Retinal pigment epithelial cell (primary cell): ENCODE results near the gene BRICD5.

ENCODE experiments used
- DNase-seq: peaks from one replicate; pipeline ENCODE4 v3.0.0-alpha.2; 2010; ENCODE audit warnings: low read depth
- H3K4me3 ChIP-seq: 2 replicates; pipeline ENCODE4 v1.5.1; 2011; ENCODE audit warnings: mild to moderate bottlenecking, low read length, control low read depth, moderate library complexity
- TF ChIP-seq, protein P1 (sequence below): conservative IDR thresholded peaks from 2 replicates; pipeline ENCODE4 v1.5.1; 2011; ENCODE audit warnings: low read depth, low read length, control low read depth, inconsistent platforms

BRICD5 gene

DNA sequence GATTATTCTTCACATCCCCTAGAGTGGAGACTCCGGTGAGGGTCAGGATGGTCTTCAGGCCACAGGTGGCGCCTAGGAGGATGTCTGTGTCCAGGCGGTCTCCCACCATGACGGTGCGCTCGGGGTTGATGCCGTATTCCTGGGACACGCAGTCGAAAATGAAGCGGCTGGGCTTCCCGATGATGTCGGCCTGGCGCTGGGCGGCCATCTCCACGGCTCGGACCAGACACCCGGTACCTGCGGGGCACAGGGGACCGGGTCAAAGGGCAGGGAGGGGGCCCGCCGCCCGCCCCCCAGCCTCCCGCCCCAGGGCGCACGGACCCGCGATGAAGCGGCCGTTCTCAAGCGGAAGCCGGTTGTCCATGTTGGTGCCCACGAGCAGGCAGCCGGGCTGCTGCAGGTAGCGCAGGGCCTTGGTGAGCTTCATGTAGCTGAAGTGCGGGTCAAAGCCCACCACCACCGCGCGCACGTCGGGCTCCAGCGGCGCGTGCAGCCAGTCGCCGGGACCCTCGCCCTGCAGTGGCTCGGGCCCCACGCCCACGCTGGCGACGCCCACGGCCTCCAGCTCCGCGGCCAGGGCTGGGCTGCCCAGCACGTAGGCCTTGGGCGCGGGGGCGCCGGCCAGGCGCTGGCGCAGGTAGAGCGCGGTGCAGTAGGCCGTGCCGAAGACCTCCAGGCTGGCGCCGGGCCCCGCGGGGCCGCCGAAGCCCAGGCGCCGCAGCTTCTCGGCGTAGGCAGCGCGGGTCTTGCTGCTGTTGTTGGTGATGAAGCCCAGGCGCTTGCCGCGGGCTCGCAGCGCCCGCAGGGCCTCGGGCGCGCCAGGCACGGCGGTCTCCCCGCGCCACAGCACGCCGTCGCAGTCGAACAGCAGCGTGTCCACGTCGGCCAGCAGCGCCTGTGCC lies 3.4 kb upstream of the BRICD5 start:
- TF ChIP-seq, protein P1, sequence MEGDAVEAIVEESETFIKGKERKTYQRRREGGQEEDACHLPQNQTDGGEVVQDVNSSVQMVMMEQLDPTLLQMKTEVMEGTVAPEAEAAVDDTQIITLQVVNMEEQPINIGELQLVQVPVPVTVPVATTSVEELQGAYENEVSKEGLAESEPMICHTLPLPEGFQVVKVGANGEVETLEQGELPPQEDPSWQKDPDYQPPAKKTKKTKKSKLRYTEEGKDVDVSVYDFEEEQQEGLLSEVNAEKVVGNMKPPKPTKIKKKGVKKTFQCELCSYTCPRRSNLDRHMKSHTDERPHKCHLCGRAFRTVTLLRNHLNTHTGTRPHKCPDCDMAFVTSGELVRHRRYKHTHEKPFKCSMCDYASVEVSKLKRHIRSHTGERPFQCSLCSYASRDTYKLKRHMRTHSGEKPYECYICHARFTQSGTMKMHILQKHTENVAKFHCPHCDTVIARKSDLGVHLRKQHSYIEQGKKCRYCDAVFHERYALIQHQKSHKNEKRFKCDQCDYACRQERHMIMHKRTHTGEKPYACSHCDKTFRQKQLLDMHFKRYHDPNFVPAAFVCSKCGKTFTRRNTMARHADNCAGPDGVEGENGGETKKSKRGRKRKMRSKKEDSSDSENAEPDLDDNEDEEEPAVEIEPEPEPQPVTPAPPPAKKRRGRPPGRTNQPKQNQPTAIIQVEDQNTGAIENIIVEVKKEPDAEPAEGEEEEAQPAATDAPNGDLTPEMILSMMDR, result peak; percentile 7
- H3K4me3 ChIP-seq, result peak overlapping the region; percentile 52
- no peak for DNase-seq

DNA sequence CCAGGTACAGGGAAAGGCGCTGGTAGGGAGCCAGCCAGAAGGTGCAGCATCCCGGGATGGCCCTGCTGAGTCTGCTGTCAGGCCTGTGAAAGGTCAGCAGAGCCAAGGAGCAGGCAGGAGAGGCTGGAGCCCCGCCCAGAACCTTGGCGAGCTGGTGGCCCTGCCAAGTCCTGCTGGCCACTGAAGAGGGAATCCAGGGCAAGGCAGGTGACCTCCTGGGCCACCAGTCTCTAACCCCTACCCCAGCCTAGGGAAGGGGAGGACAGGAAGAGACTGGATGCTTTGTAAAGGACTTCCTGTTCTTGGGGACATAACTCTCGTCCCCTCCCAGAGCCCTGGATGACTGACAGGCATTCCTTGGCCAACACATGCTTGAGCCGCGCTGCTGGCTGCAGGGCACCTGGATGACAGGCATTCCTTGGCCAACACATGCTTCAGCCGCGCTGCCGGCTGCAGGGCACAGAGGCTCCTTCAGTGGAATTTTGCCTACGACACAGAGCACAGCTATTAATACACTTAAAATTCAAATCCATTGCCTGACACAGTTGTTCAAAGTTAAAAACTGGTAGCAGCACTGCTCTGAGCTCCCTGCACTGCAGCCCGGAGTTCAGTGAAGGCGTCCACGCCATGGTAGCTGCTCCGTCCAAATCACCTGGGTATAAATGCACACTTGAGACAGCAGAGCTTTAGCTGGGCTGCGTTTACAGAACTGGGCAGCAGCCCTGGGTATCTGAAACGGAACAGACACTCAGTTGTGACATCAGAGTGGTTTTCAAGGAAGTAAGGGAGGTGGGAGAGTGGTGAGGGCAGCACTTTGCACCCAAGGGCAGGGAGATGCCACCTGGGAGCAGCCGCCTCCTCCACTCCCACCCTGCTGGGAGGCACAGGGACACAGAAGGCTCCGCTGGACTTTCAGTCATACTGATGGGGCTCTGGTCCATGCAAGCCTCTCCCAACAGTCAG lies 2.0 kb upstream of the BRICD5 start:
- TF ChIP-seq, protein P1, result no peak
- peak overlapping the region; percentile 52 for H3K4me3 ChIP-seq
- no peak for DNase-seq

DNA sequence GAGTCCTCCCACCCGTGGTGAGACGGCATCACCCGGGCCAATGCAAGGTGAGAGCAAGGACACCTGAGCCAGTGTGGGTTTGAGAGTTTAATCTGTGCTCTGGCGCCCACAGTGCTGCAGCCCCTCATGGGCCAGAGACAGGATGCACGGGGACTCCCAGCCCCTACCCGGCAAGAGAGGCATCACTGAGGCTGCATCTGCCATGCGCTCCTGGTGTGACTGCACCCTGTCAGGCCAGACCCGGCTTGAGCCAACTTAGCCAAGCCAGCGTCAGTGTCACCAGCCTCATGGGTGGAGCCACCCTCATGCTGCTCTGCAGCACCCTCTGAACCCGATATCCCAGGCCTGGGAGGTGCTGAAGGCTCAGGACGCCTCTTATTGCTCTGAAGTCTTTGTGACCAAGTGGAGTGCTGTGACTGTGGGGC lies 1.3 kb upstream of the BRICD5 start:
- DNase-seq, result no peak
- H3K4me3 ChIP-seq, result no peak overlapping the region
- TF ChIP-seq, protein P1, result no peak

DNA sequence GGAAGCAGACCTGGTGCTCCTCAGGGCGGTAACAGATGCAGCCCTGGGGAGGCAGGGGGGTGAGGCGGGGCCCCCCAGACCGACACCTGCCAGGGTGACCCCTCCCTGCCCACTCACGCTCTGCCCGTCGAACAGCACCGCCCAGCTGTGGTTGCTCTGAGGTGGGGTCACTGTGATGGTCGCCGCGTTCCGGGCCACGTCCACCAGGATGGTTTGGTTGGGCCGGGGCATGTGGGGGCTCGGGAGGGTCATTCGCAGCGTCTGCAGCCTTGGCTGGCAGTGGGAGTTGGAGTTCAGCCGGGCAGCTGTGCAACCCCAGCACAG lies 692 bp downstream of the BRICD5 start:
- DNase-seq, result no peak
- H3K4me3 ChIP-seq, result no peak overlapping the region
- TF ChIP-seq, protein P1, result no peak

DNA sequence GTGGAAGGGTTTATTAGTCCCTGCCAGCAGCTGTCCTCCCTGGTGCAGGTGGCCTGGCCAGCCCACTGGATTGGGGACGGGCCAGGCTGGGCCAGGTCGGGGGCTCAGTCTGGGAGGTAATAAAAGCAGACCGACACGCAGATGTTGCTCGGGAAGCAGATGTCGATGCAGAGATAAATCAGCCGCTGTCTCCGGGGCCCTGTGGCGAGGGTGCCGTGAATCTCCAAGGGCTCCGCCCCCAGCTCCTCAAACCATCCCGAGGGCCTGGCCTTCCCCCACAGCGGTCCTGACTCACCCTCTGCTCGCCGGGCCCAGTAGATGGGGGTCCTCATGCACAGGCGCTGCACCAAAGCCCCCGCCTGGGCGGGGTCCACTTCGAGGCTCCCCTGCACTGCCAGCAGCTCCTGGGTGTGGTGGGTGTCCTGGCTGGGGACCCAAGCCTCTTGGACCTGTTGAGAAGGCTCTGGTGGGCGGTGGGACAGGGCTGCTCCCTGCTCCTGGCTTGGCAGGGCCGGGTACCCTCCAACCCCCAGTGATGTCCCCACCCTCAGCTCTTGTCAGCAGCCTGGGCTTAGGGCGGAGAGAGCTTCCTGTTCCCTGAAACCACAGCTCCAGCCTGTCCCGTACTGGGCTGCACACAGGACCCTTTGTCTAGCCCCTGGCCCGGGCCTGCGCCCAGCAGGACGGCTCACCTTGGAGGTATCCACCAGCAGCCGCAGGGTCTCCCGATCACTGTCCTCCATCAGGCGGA lies 1.2 kb downstream of the BRICD5 start:
- TF ChIP-seq, protein P1, result no peak
- no peak overlapping the region for H3K4me3 ChIP-seq

DNA sequence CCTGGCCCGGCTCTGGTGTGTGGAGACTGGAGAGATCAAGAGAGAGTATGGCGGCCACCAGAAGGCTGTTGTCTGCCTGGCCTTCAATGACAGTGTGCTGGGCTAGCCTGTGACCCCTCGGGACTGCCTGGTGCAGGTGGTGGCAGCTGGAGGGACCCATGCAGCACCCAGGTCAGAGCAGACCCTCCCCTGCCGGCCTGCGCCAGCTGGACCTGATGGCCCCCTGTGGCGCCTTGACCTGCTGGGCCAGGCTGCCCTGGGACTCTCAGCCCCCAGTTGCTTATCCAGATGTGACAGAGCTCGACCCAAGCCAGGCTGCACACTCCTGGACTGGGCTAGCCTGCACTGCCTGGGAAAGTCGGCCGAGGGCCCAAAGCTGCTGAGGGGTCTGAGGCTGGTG lies 1.9 kb downstream of the BRICD5 start:
- no peak for DNase-seq
- TF ChIP-seq, protein P1, result no peak
- no peak overlapping the region for H3K4me3 ChIP-seq

More for the DNA sequence above, 1.2 kb downstream of the BRICD5 start:
- DNase-seq, result no peak
